ENCODE results near the gene WDFY3.
A peak's percentile ranks its signal among the peaks of the same experiment; 100 is the strongest.

Gene WDFY3

GRCh38 chr4:84733343-84734033, 233.0 kb downstream of the WDFY3 start:
- DNase-seq (ENCODE audit: low read depth), result no peak
- H3K4me3 ChIP-seq (ENCODE audit: low read length), result no peak overlapping the region
- TF ChIP-seq CTCF (conservative IDR thresholded peaks at IDR 0.05; ENCODE audit: low read length), result no peak

GRCh38 chr4:84730375-84730774, 236.1 kb downstream of the WDFY3 start:
- no peak for DNase-seq (ENCODE audit: low read depth)
- TF ChIP-seq CTCF (conservative IDR thresholded peaks at IDR 0.05; ENCODE audit: low read length), result no peak
- H3K4me3 ChIP-seq (ENCODE audit: low read length), result no peak overlapping the region

GRCh38 chr4:84727491-84727890, 239.0 kb downstream of the WDFY3 start:
- no peak for TF ChIP-seq CTCF (conservative IDR thresholded peaks at IDR 0.05; ENCODE audit: low read length)
- H3K4me3 ChIP-seq (ENCODE audit: low read length), result no peak overlapping the region

GRCh38 chr4:84726356-84726755, 240.1 kb downstream of the WDFY3 start:
- H3K4me3 ChIP-seq (ENCODE audit: low read length), result no peak overlapping the region
- TF ChIP-seq CTCF (conservative IDR thresholded peaks at IDR 0.05; ENCODE audit: low read length), result no peak
- DNase-seq (ENCODE audit: low read depth), result peak; percentile 54

More at GRCh38 chr4:84727491-84727890, 239.0 kb downstream of the WDFY3 start:
- DNase-seq (ENCODE audit: low read depth), result no peak

- no peak overlapping the region for H3K4me3 ChIP-seq (ENCODE audit: low read length)
- no peak for DNase-seq (ENCODE audit: low read depth)
- TF ChIP-seq CTCF (conservative IDR thresholded peaks at IDR 0.05; ENCODE audit: low read length), result no peak
Measured at GRCh38 chr4:84722720-84723119, 243.8 kb downstream of the WDFY3 start.

GRCh38 chr4:84719115-84719514, 247.4 kb downstream of the WDFY3 start:
- no peak overlapping the region for H3K4me3 ChIP-seq (ENCODE audit: low read length)
- DNase-seq (ENCODE audit: low read depth), result peak; percentile 40
- no peak for TF ChIP-seq CTCF (conservative IDR thresholded peaks at IDR 0.05; ENCODE audit: low read length)

- TF ChIP-seq CTCF (conservative IDR thresholded peaks at IDR 0.05; ENCODE audit: low read length), result no peak
- H3K4me3 ChIP-seq (ENCODE audit: low read length), result no peak overlapping the region
Measured at GRCh38 chr4:84718699-84719098, 247.8 kb downstream of the WDFY3 start.

More at GRCh38 chr4:84718699-84719098, 247.8 kb downstream of the WDFY3 start:
- DNase-seq (ENCODE audit: low read depth), result no peak

Measured in AG10803 (cell line).